WTC11 (cell line): ENCODE results near the gene PDZD8. TPM values are rescaled to one million over a fixed set of nuclear protein-coding genes. Genes with fewer than 3 reads are reported as not detected.

Source experiments
- ATAC-seq: fragments of 200-7000 bp; cut with Tn5 transposase; 2 replicates; pipeline ENCODE4 v1.10.0; 2021; ENCODE audit warnings: mild to moderate bottlenecking, moderate library complexity
- CTCF ChIA-PET: fragments of 300-600 bp; sonication (Branson Sonifier 250); formaldehyde crosslinking; loops from one replicate; lab custom pipeline; 2021; ENCODE audit warnings: antibody characterized with exemption; lab: Charles Lee
- POLR2A ChIA-PET: fragments of 350-600 bp; sonication (Branson Sonifier 250); formaldehyde crosslinking; loops from one replicate; lab custom pipeline; 2021; ENCODE audit warnings: antibody characterized with exemption; lab: Charles Lee
- DNase-seq: peaks from one replicate; pipeline ENCODE4 v3.0.0; 2021; ENCODE audit warnings: low spot score
- H3K27ac Mint-ChIP-seq: 2 replicates; pipeline ENCODE4 v1.8.0; 2021; ENCODE audit warnings: mixed read lengths
- H3K27me3 Mint-ChIP-seq: 2 replicates; pipeline ENCODE4 v1.8.0; 2021; ENCODE audit warnings: low read depth, mild to moderate bottlenecking, moderate library complexity, mixed read lengths
- H3K36me3 Mint-ChIP-seq: 2 replicates; pipeline ENCODE4 v1.8.0; 2021; ENCODE audit warnings: mixed read lengths
- H3K4me1 Mint-ChIP-seq: 2 replicates; pipeline ENCODE4 v1.8.0; 2022; ENCODE audit warnings: mixed read lengths
- H3K4me3 Mint-ChIP-seq: 2 replicates; pipeline ENCODE4 v1.8.0; 2021; ENCODE audit warnings: mild to moderate bottlenecking, moderate library complexity, mixed read lengths
- H3K9me3 Mint-ChIP-seq: 2 replicates; pipeline ENCODE4 v1.8.0; 2021; ENCODE audit warnings: mixed read lengths
- AFF4 ChIP-seq: sonication (generic); formaldehyde crosslinking; IDR thresholded peaks from 2 replicates; pipeline ENCODE4 v1.8.1; 2023; ENCODE audit warnings: mild to moderate bottlenecking, missing genetic modification reagents, borderline replicate concordance
- CBFB ChIP-seq: sonication (generic); formaldehyde crosslinking; IDR thresholded peaks from 2 replicates; pipeline ENCODE4 v1.8.1; 2022; ENCODE audit warnings: mild to moderate bottlenecking, low read depth, missing genetic modification reagents
- CTCF ChIP-seq: fragments of 200-600 bp; IDR thresholded peaks from 2 replicates; pipeline ENCODE4 v1.8.0; 2022; ENCODE audit warnings: antibody characterized with exemption
- E2F1 ChIP-seq: sonication (generic); formaldehyde crosslinking; IDR thresholded peaks from 2 replicates; pipeline ENCODE4 v1.8.0; 2022; ENCODE audit warnings: mild to moderate bottlenecking, missing genetic modification reagents
- E2F4 ChIP-seq: sonication (generic); formaldehyde crosslinking; IDR thresholded peaks from 2 replicates; pipeline ENCODE4 v1.8.1; 2022; ENCODE audit warnings: low read depth, mild to moderate bottlenecking, moderate library complexity, missing genetic modification reagents, borderline replicate concordance
- EMX1 ChIP-seq: fragments of 250-450 bp; sonication (Bioruptor Pico); IDR thresholded peaks from 2 replicates; pipeline ENCODE4 v1.8.0; 2021; ENCODE audit warnings: mild to moderate bottlenecking
- MXD4 ChIP-seq: fragments of 250-450 bp; sonication (Bioruptor Pico); IDR thresholded peaks from 2 replicates; pipeline ENCODE4 v1.8.0; 2021; ENCODE audit warnings: mild to moderate bottlenecking, moderate library complexity, borderline replicate concordance
- RELA ChIP-seq: sonication (generic); formaldehyde crosslinking; IDR thresholded peaks from 2 replicates; pipeline ENCODE4 v1.8.1; 2022; ENCODE audit warnings: missing genetic modification reagents, mild to moderate bottlenecking, borderline replicate concordance
- SOX15 ChIP-seq: fragments of 250-450 bp; sonication (Bioruptor Pico); IDR thresholded peaks from 2 replicates; pipeline ENCODE4 v1.9.0; 2021; ENCODE audit warnings: mild to moderate bottlenecking
- TP53 ChIP-seq: sonication (generic); formaldehyde crosslinking; IDR thresholded peaks from 2 replicates; pipeline ENCODE4 v1.8.1; 2023; ENCODE audit warnings: mild to moderate bottlenecking, missing genetic modification reagents
- ZBTB21 ChIP-seq: sonication (generic); formaldehyde crosslinking; IDR thresholded peaks from 2 replicates; pipeline ENCODE4 v1.8.1; 2023; ENCODE audit warnings: mild to moderate bottlenecking, missing genetic modification reagents, borderline replicate concordance
- ZNF219 ChIP-seq: sonication (generic); formaldehyde crosslinking; IDR thresholded peaks from 2 replicates; pipeline ENCODE4 v1.8.0; 2023; ENCODE audit warnings: missing genetic modification reagents, mild to moderate bottlenecking, borderline replicate concordance
- ZNF281 ChIP-seq: sonication (generic); formaldehyde crosslinking; IDR thresholded peaks from 2 replicates; pipeline ENCODE4 v1.8.0; 2023; ENCODE audit warnings: mild to moderate bottlenecking, missing genetic modification reagents
- ZNF317 ChIP-seq: sonication (generic); formaldehyde crosslinking; IDR thresholded peaks from 2 replicates; pipeline ENCODE4 v1.8.1; 2023; ENCODE audit warnings: low read depth, mild to moderate bottlenecking, moderate library complexity, missing genetic modification reagents, borderline replicate concordance
- ZNF416 ChIP-seq: fragments of 250-450 bp; sonication (Bioruptor Pico); IDR thresholded peaks from 2 replicates; pipeline ENCODE4 v1.9.0; 2021; ENCODE audit warnings: mild to moderate bottlenecking, inconsistent platforms
- ZNF423 ChIP-seq: fragments of 250-450 bp; sonication (Bioruptor Pico); IDR thresholded peaks from 2 replicates; pipeline ENCODE4 v2.1.2; 2022; ENCODE audit warnings: mild to moderate bottlenecking, moderate library complexity
- ZNF671 ChIP-seq: fragments of 250-450 bp; sonication (Bioruptor Pico); IDR thresholded peaks from 2 replicates; pipeline ENCODE4 v1.8.0; 2021; ENCODE audit warnings: mild to moderate bottlenecking
- total RNA-seq: library from RNA; stranded (reverse); gene quantifications from 3 replicates; pipeline ENCODE4 v1.2.3, GENCODE V29; 2021
- TF ChIP-seq, protein P1 (sequence below): sonication (generic); formaldehyde crosslinking; IDR thresholded peaks from 2 replicates; pipeline ENCODE4 v1.8.1; 2023; ENCODE audit warnings: mild to moderate bottlenecking, missing genetic modification reagents, moderate library complexity
- TF ChIP-seq, protein P2 (sequence below): fragments of 250-450 bp; sonication (Bioruptor Pico); IDR thresholded peaks from 2 replicates; pipeline ENCODE4 v1.9.0; 2021; ENCODE audit warnings: moderate library complexity, mild to moderate bottlenecking, inconsistent platforms, borderline replicate concordance

Gene PDZD8
- total RNA-seq, 1 experiment from 2014 or later = 52.7 TPM

- CTCF ChIA-PET = no interaction called here
- POLR2A ChIA-PET = no interaction called here
These were observed 107.0 kb downstream of the PDZD8 start for GRCh38 chr10:117268258-117268657.

GRCh38 chr10:117266812-117267211 lies 108.4 kb downstream of the PDZD8 start:
- POLR2A ChIA-PET = no interaction called here
- DNase-seq (no peak), ATAC-seq (no peak)
- CTCF ChIA-PET = interaction anchor here (0.8 to 1.4 kb wide), 3 partner anchors 40 to 176 kb away, joined by 3 to 6 read pairs (median 4); no protein-coding TSS in a partner anchor
- Mint-ChIP-seq H3K27ac (no peak overlapping the region), H3K27me3 (no peaks in the 10 kb centered on the region), H3K4me3 (no peak overlapping the region), H3K9me3 (no peaks in the 10 kb centered on the region), H3K36me3 (0 out of 2 replicates have a peak, but pooled peaks cover 3% of the 10 kb centered on the region), H3K4me1 (peaks cover 5% of the 10 kb centered on the region; the same call in 1 of the 2 replicates)
- TF ChIP-seq ZBTB21 = no peak
- TF ChIP-seq ZNF219 = no peak
- TF ChIP-seq RELA = no peak
- TF ChIP-seq, protein P1, sequence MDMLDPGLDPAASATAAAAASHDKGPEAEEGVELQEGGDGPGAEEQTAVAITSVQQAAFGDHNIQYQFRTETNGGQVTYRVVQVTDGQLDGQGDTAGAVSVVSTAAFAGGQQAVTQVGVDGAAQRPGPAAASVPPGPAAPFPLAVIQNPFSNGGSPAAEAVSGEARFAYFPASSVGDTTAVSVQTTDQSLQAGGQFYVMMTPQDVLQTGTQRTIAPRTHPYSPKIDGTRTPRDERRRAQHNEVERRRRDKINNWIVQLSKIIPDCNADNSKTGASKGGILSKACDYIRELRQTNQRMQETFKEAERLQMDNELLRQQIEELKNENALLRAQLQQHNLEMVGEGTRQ (CRISPR knock-in tag) = no peak
- TF ChIP-seq ZNF281 (CRISPR knock-in tag) = no peak
- no peak for TF ChIP-seq ZNF671
- TF ChIP-seq SOX15 (CRISPR knock-in tag) = no peak

More at GRCh38 chr10:117268258-117268657, 107.0 kb downstream of the PDZD8 start:
- no peak for DNase-seq
- TF ChIP-seq ZNF317 (no peak), E2F1 (CRISPR knock-in tag) (no peak), CTCF (no peak), MXD4 (CRISPR knock-in tag) (no peak), E2F4 (CRISPR knock-in tag) (no peak)
- TF ChIP-seq, all 79 proteins: peak for 0
- no peak for ATAC-seq
- H3K9me3 Mint-ChIP-seq = no peaks in the 10 kb centered on the region
- no peaks in the 10 kb centered on the region for H3K27me3 Mint-ChIP-seq
- H3K27ac Mint-ChIP-seq = no peak overlapping the region
- peaks cover 5% of the 10 kb centered on the region; the same call in 1 of the 2 replicates for H3K4me1 Mint-ChIP-seq
- H3K4me3 Mint-ChIP-seq = no peak overlapping the region
- 0 out of 2 replicates have a peak, but pooled peaks cover 3% of the 10 kb centered on the region for H3K36me3 Mint-ChIP-seq

- no peak overlapping the region for H3K4me3 Mint-ChIP-seq
- ATAC-seq = no peak
- CTCF ChIA-PET = interaction anchor here (1.4 kb wide), 1 partner anchor 40 kb away, joined by 6 read pairs; no protein-coding TSS in a partner anchor
- peaks cover 3% of the 10 kb centered on the region; the same call in 1 of the 2 replicates for H3K4me1 Mint-ChIP-seq
- 0 out of 2 replicates have a peak, but pooled peaks cover 3% of the 10 kb centered on the region for H3K36me3 Mint-ChIP-seq
- no peak overlapping the region for H3K27ac Mint-ChIP-seq
- H3K27me3 Mint-ChIP-seq = no peaks in the 10 kb centered on the region
- H3K9me3 Mint-ChIP-seq = no peaks in the 10 kb centered on the region
- POLR2A ChIA-PET = no interaction called here
- DNase-seq = no peak
- no peak for TF ChIP-seq CBFB (CRISPR knock-in tag)
- TF ChIP-seq SOX15 (CRISPR knock-in tag) = no peak
- TF ChIP-seq ZNF423 = no peak
- TF ChIP-seq ZNF416 (CRISPR knock-in tag) = no peak
- no peak for TF ChIP-seq TP53
- TF ChIP-seq, protein P1 (CRISPR knock-in tag) = no peak
- TF ChIP-seq, protein P2, sequence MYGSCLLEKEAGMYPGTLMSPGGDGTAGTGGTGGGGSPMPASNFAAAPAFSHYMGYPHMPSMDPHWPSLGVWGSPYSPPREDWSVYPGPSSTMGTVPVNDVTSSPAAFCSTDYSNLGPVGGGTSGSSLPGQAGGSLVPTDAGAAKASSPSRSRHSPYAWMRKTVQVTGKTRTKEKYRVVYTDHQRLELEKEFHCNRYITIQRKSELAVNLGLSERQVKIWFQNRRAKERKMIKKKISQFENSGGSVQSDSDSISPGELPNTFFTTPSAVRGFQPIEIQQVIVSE (CRISPR knock-in tag) = no peak
- TF ChIP-seq AFF4 = no peak
- TF ChIP-seq EMX1 = no peak
These were observed 108.8 kb downstream of the PDZD8 start for GRCh38 chr10:117266400-117266799.
